HepG2 (cell line): ENCODE data around the gene DEPDC5. TPM values are rescaled to one million over a fixed set of nuclear protein-coding genes. Genes with fewer than 3 reads are reported as not detected.
A peak's percentile ranks its signal among the peaks of the same experiment; 100 is the strongest.

Source experiments
- CREB1 ChIP-seq, 2 experiments: fragments of 450-650 bp in 1 of 2; IDR thresholded peaks; 2 replicates each; pipeline ENCODE4 v1.6.1; 2016 to 2017; ENCODE audit warnings: control low read depth in 1 of 2, mild to moderate bottlenecking in 1 of 2, missing compliant biosample characterization in 1 of 2, missing genetic modification characterization in 1 of 2
- HNRNPH1 ChIP-seq: fragments of 200-400 bp; formaldehyde crosslinking; optimal IDR thresholded peaks from 2 replicates; pipeline ENCODE3; 2017; ENCODE audit warnings: mild to moderate bottlenecking, low read depth, low read length
- KLF11 ChIP-seq: IDR thresholded peaks from 2 replicates; pipeline ENCODE4 v1.6.1; 2016; ENCODE audit warnings: missing compliant biosample characterization
- NCOA2 ChIP-seq: sonication (generic); formaldehyde crosslinking; IDR thresholded peaks from 2 replicates; pipeline ENCODE4 v1.8.0; 2022; ENCODE audit warnings: inconsistent platforms
- POLR2AphosphoS5 ChIP-seq: IDR thresholded peaks from 2 replicates; pipeline ENCODE4 v1.6.1; 2012; ENCODE audit warnings: low read depth, low read length
- RAD21 ChIP-seq: fragments of 450-650 bp; formaldehyde crosslinking; IDR thresholded peaks from 2 replicates; pipeline ENCODE4 v1.5.0; 2020; ENCODE audit warnings: mild to moderate bottlenecking
- REL ChIP-seq: sonication (generic); formaldehyde crosslinking; conservative IDR thresholded peaks from 2 replicates; pipeline ENCODE4 v1.8.0; 2022; ENCODE audit warnings: mild to moderate bottlenecking, missing genetic modification reagents, moderate library complexity
- SNAPC2 ChIP-seq: sonication (generic); formaldehyde crosslinking; IDR thresholded peaks from 2 replicates; pipeline ENCODE4 v1.8.1; 2022; ENCODE audit warnings: mild to moderate bottlenecking, missing genetic modification reagents
- SNRNP70 ChIP-seq: fragments of 200-400 bp; formaldehyde crosslinking; IDR thresholded peaks from 2 replicates; pipeline ENCODE4 v1.6.1; 2017; ENCODE audit warnings: mild to moderate bottlenecking, low read depth, low read length, moderate library complexity
- TAF15 ChIP-seq: fragments of 200-400 bp; formaldehyde crosslinking; IDR thresholded peaks from one replicate; pipeline ENCODE4 v1.6.1; 2018; ENCODE audit warnings: mild to moderate bottlenecking, low read depth, low read length; ENCODE audit not compliant: poor library complexity, severe bottlenecking
- TBP ChIP-seq: sonication (generic); formaldehyde crosslinking; IDR thresholded peaks from 2 replicates; pipeline ENCODE4 v1.5.0; 2020; ENCODE audit warnings: missing genetic modification reagents
- TEAD3 ChIP-seq: optimal IDR thresholded peaks from 2 replicates; pipeline ENCODE3; 2016; ENCODE audit warnings: borderline replicate concordance
- ZFYVE20 ChIP-seq: sonication (generic); formaldehyde crosslinking; IDR thresholded peaks from 2 replicates; pipeline ENCODE4 v1.8.0; 2023; ENCODE audit warnings: low read depth, mild to moderate bottlenecking, moderate library complexity, missing genetic modification reagents, borderline replicate concordance
- ZIK1 ChIP-seq: sonication (generic); formaldehyde crosslinking; IDR thresholded peaks from 2 replicates; pipeline ENCODE4 v1.5.0; 2020; ENCODE audit warnings: mild to moderate bottlenecking, low read depth, missing genetic modification reagents, borderline replicate concordance
- ZMAT3 ChIP-seq: sonication (generic); formaldehyde crosslinking; conservative IDR thresholded peaks from 2 replicates; pipeline ENCODE4 v1.7.0; 2021; ENCODE audit warnings: missing genetic modification reagents
- ZNF34 ChIP-seq: sonication (generic); formaldehyde crosslinking; IDR thresholded peaks from 2 replicates; pipeline ENCODE4 v1.4.0; 2020; ENCODE audit warnings: mild to moderate bottlenecking, missing genetic modification reagents, borderline replicate concordance
- polyA plus RNA-seq, 8 experiments: library from polyadenylated mRNA; depleted of rRNA in 3 of 8; stranded (reverse) in 7 of 8; unstranded in 1 of 8; fragments of >200 nt; fragmentation: Illumina TruSeq in 4 of 8; extraction: Trizol in 4 of 8; gene quantifications; 2 replicates each; pipeline versions ENCODE4 v1.2.1 to v1.2.3, GENCODE V29; 2011 to 2016; ENCODE audit warnings: low read depth in 4 of 8, missing spikeins in 1 of 8, mixed read lengths in 1 of 8; ENCODE audit not compliant: insufficient read depth in 1 of 8
- total RNA-seq, 5 experiments: library from RNA; depleted of rRNA; stranded (reverse); fragments of >200 nt; fragmentation: Illumina TruSeq; extraction: Trizol; gene quantifications; 2 replicates each; pipeline ENCODE4 v1.2.3, GENCODE V29; 2016; ENCODE audit warnings: low read depth in 1 of 5
- TF ChIP-seq, protein P1 (sequence below): sonication (generic); formaldehyde crosslinking; IDR thresholded peaks from 2 replicates; pipeline ENCODE4 v1.5.0; 2020; ENCODE audit warnings: missing genetic modification reagents
- TF ChIP-seq, protein P2 (sequence below): IDR thresholded peaks from 2 replicates; pipeline ENCODE4 v1.6.1; 2016; ENCODE audit warnings: missing biosample characterization, missing genetic modification reagents, low read depth
- TF ChIP-seq, protein P3 (sequence below): sonication (generic); formaldehyde crosslinking; IDR thresholded peaks from 2 replicates; pipeline ENCODE4 v1.5.0; 2020; ENCODE audit warnings: missing genetic modification reagents
- TF ChIP-seq, protein P4 (sequence below): sonication (generic); formaldehyde crosslinking; conservative IDR thresholded peaks from 2 replicates; pipeline ENCODE4 v1.8.1; 2023; ENCODE audit warnings: missing genetic modification reagents
- TF ChIP-seq, protein P5 (sequence below): IDR thresholded peaks from 2 replicates; pipeline ENCODE4 v1.6.1; 2016; ENCODE audit warnings: mild to moderate bottlenecking, missing biosample characterization, missing genetic modification reagents

The DEPDC5 gene
- total and polyA plus RNA-seq, 2 of the 13 experiments (the other 11 are each of a cell fraction or from before 2014, with no cell fraction given): 9.8 to 12.4 TPM

DNA sequence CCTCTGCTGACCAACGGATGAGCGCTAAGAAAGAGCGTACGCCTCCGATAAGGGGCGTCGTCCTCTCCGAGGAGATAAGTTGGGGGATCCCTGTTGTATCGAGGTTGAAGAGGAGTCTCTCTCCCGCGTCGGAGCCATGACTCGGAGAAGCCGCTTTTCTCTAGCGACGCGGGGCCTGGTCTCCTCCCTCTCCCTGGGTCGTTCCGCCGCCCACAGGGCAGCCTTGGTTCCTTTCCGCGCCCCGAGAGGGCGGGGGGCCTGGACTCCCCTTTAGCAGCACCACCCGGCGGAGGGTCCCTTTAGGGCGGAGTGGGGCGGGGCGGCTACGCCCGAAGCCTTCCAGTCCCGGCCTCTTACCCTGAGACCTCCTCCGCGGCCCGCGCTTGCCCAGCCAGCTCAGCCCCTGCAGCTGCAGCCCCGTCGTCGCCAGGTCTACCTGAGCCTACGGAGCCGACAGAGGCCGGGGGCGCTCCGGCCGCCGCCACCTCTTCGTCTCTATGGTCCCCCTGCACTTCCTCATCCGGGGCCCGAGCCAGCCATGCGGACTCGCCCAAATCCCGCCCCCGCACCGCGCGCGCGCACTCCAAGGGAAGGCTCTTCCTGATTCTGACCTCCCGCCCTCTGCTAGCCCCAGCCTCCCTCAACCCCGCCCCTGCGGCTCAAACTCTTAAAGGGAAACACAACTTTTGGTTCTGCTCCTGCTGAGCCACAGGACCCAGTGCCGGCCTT, 4.0 kb upstream of the DEPDC5 start, which contains the start of gene PRR14L (continued):
- TF ChIP-seq, protein P1, sequence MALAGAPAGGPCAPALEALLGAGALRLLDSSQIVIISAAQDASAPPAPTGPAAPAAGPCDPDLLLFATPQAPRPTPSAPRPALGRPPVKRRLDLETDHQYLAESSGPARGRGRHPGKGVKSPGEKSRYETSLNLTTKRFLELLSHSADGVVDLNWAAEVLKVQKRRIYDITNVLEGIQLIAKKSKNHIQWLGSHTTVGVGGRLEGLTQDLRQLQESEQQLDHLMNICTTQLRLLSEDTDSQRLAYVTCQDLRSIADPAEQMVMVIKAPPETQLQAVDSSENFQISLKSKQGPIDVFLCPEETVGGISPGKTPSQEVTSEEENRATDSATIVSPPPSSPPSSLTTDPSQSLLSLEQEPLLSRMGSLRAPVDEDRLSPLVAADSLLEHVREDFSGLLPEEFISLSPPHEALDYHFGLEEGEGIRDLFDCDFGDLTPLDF (CRISPR knock-in tag): peak; percentile 89
- TF ChIP-seq ZNF34 (CRISPR knock-in tag): no peak
- TF ChIP-seq ZFYVE20 (CRISPR knock-in tag): no peak
- peak; percentile 91 for TF ChIP-seq ZMAT3 (CRISPR knock-in tag)
- TF ChIP-seq HNRNPH1: no peak
- no peak for TF ChIP-seq TBP
- TF ChIP-seq, protein P2, sequence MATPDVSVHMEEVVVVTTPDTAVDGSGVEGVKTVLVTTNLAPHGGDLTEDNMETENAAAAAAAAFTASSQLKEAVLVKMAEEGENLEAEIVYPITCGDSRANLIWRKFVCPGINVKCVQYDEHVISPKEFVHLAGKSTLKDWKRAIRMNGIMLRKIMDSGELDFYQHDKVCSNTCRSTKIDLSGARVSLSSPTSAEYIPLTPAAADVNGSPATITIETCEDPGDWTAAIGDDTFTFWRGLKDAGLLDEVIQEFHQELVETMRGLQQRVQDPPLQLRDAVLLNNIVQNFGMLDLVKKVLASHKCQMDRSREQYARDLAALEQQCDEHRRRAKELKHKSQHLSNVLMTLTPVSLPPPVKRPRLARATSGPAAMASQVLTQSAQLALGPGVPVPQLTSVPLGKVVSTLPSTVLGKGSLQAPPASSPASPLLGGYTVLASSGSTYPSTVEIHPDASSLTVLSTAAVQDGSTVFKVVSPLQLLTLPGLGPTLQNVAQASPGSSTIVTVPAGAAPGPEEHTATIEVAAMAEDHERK: no peak
- no peak; the same call in 1 of the 2 replicates for TF ChIP-seq KLF11 (CRISPR knock-in tag)
- TF ChIP-seq, protein P3, sequence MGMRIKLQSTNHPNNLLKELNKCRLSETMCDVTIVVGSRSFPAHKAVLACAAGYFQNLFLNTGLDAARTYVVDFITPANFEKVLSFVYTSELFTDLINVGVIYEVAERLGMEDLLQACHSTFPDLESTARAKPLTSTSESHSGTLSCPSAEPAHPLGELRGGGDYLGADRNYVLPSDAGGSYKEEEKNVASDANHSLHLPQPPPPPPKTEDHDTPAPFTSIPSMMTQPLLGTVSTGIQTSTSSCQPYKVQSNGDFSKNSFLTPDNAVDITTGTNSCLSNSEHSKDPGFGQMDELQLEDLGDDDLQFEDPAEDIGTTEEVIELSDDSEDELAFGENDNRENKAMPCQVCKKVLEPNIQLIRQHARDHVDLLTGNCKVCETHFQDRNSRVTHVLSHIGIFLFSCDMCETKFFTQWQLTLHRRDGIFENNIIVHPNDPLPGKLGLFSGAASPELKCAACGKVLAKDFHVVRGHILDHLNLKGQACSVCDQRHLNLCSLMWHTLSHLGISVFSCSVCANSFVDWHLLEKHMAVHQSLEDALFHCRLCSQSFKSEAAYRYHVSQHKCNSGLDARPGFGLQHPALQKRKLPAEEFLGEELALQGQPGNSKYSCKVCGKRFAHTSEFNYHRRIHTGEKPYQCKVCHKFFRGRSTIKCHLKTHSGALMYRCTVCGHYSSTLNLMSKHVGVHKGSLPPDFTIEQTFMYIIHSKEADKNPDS (CRISPR knock-in tag): no peak
- TF ChIP-seq TEAD3 (CRISPR knock-in tag): peak; percentile 38
- no peak for TF ChIP-seq TAF15
- TF ChIP-seq CREB1 (IDR thresholded peaks at IDR 0.05): peak; percentile 22; the same call in 1 of the 2 replicates
- TF ChIP-seq CREB1 (CRISPR knock-in tag; IDR thresholded peaks at IDR 0.05): peak; percentile 72
- TF ChIP-seq REL (CRISPR knock-in tag): no peak
- TF ChIP-seq POLR2AphosphoS5: peak; percentile 87
- no peak for TF ChIP-seq SNAPC2 (CRISPR knock-in tag)
- TF ChIP-seq, protein P4, sequence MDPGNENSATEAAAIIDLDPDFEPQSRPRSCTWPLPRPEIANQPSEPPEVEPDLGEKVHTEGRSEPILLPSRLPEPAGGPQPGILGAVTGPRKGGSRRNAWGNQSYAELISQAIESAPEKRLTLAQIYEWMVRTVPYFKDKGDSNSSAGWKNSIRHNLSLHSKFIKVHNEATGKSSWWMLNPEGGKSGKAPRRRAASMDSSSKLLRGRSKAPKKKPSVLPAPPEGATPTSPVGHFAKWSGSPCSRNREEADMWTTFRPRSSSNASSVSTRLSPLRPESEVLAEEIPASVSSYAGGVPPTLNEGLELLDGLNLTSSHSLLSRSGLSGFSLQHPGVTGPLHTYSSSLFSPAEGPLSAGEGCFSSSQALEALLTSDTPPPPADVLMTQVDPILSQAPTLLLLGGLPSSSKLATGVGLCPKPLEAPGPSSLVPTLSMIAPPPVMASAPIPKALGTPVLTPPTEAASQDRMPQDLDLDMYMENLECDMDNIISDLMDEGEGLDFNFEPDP (CRISPR knock-in tag): no peak
- peak; percentile 69 for TF ChIP-seq RAD21 (CRISPR knock-in tag)
- TF ChIP-seq NCOA2: peak; percentile 51; the same call in 1 of the 2 replicates
- TF ChIP-seq SNRNP70: no peak
- TF ChIP-seq, protein P5, sequence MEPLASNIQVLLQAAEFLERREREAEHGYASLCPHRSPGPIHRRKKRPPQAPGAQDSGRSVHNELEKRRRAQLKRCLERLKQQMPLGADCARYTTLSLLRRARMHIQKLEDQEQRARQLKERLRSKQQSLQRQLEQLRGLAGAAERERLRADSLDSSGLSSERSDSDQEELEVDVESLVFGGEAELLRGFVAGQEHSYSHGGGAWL (CRISPR knock-in tag): peak; percentile 86
- no peak; the same call in 1 of the 2 replicates for TF ChIP-seq ZIK1 (CRISPR knock-in tag)
